HEK293T (cell line): ENCODE measurements around the gene CPTP.

ENCODE experiments used
- CTCF ChIA-PET: fragments of 350-600 bp; formaldehyde crosslinking; extraction: SDS; loops from one replicate; lab custom pipeline; 2021; ENCODE audit warnings: antibody characterized with exemption, inconsistent platforms; lab: Yijun Ruan, JAX
- POLR2A ChIA-PET: fragments of 350-600 bp; formaldehyde crosslinking; extraction: SDS; loops from one replicate; lab custom pipeline; 2020; ENCODE audit warnings: antibody characterized with exemption, inconsistent platforms; lab: Yijun Ruan, JAX
- DNase-seq: peaks from one replicate; pipeline ENCODE4 v3.0.0; 2012; ENCODE audit warnings: mixed read lengths; ENCODE audit errors: extremely low spot score
- ARNT ChIP-seq: fragments of 450-650 bp; IDR thresholded peaks from 2 replicates; pipeline ENCODE4 v1.6.1; 2017; ENCODE audit warnings: mild to moderate bottlenecking
- BHLHE40 ChIP-seq: fragments of 450-650 bp; IDR thresholded peaks from 2 replicates; pipeline ENCODE4 v1.6.1; 2016; ENCODE audit warnings: mild to moderate bottlenecking, moderate library complexity, borderline replicate concordance
- CTBP1 ChIP-seq: fragments of 450-650 bp; IDR thresholded peaks from 2 replicates; pipeline ENCODE4 v1.6.1; 2016; ENCODE audit warnings: borderline replicate concordance
- ELF4 ChIP-seq: fragments of 450-650 bp; IDR thresholded peaks from 2 replicates; pipeline ENCODE4 v1.6.1; 2017; ENCODE audit warnings: antibody characterized with exemption
- FOXA1 ChIP-seq: fragments of 450-650 bp; IDR thresholded peaks from 2 replicates; pipeline ENCODE4 v1.6.1; 2016; ENCODE audit warnings: mild to moderate bottlenecking
- FOXK2 ChIP-seq: fragments of 450-650 bp; IDR thresholded peaks from 2 replicates; pipeline ENCODE4 v1.6.1; 2016; ENCODE audit warnings: mild to moderate bottlenecking
- FOXM1 ChIP-seq: fragments of 450-650 bp; IDR thresholded peaks from 2 replicates; pipeline ENCODE4 v1.6.1; 2017; ENCODE audit warnings: mild to moderate bottlenecking, borderline replicate concordance
- HDGF ChIP-seq: fragments of 450-650 bp; IDR thresholded peaks from 2 replicates; pipeline ENCODE4 v1.6.1; 2017; ENCODE audit warnings: antibody characterized with exemption, borderline replicate concordance
- L3MBTL2 ChIP-seq: fragments of 450-650 bp; conservative IDR thresholded peaks from 2 replicates; pipeline ENCODE4 v1.6.1; 2016; ENCODE audit warnings: mild to moderate bottlenecking
- LEF1 ChIP-seq: fragments of 450-650 bp; IDR thresholded peaks from 2 replicates; pipeline ENCODE4 v1.6.1; 2017; ENCODE audit warnings: mild to moderate bottlenecking, borderline replicate concordance
- NFRKB ChIP-seq: fragments of 450-650 bp; IDR thresholded peaks from 2 replicates; pipeline ENCODE4 v1.6.1; 2016; ENCODE audit warnings: mild to moderate bottlenecking, moderate library complexity
- SP1 ChIP-seq: fragments of 450-650 bp; IDR thresholded peaks from 2 replicates; pipeline ENCODE4 v1.6.1; 2017
- SUZ12 ChIP-seq: fragments of 450-650 bp; IDR thresholded peaks from 2 replicates; pipeline ENCODE4 v1.6.1; 2016; ENCODE audit warnings: mild to moderate bottlenecking
- TARDBP ChIP-seq: fragments of 450-650 bp; IDR thresholded peaks from 2 replicates; pipeline ENCODE4 v1.6.1; 2016
- ZNF384 ChIP-seq: fragments of 450-650 bp; IDR thresholded peaks from 2 replicates; pipeline ENCODE4 v1.6.1; 2016
- TF ChIP-seq, protein P1 (sequence below): fragments of 450-650 bp; IDR thresholded peaks from 2 replicates; pipeline ENCODE4 v1.6.1; 2016

CPTP gene

DNA sequence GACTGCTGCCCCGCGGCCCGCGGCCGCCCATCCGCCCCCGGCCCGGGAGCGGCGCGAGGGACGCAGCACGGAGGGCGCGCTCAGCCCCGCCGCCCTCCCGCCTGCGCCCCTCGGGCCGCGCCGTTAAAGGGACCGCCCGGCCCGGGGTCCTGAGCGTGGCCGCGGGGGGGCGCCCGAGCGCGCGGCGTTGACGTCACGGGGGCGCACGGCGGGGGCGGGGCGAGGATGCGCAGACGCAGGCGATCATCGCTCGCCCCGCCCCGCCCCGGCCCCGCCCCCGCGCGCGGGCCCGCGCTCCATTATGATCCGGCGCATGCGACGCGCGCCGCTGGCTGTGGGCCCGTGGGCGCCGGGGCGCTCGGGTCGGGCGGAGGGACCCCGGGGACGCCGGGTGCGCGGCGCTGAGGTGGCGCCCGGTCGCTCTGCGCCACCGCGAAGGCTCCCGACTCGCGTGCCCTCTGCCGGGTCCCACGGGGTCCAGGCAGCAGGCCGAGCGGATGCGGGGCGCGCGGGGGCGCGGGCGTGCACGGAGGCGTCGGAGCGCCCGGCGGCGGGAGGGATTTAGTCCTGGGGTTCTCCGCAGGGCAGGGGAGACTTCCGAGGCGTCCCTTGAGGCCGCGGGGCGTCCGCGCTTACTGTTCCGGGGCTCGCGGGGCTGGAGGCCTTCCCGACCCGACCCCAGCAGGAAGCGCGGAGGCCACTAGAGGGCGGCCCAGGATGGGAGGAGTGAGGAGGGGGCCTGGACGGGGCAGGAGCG, 24.8 kb downstream of the CPTP start, which contains the start of gene DVL1:
DVL1 (minus strand) TSS at position 163 of the 757 bp plus-strand sequence. CDS start 353 bp downstream, outside the sequence.
- POLR2A ChIA-PET, result interaction anchor here (1.4 kb wide), 1 partner anchor 51 kb away, joined by 3 read pairs; no protein-coding TSS in a partner anchor
- TF ChIP-seq LEF1 (no peak), SP1 (no peak), NFRKB (no peak), TARDBP (no peak), SUZ12 (no peak), ELF4 (no peak), ARNT (no peak), FOXK2 (no peak), ZNF384 (no peak), BHLHE40 (no peak), FOXA1 (no peak)
- TF ChIP-seq, protein P1, sequence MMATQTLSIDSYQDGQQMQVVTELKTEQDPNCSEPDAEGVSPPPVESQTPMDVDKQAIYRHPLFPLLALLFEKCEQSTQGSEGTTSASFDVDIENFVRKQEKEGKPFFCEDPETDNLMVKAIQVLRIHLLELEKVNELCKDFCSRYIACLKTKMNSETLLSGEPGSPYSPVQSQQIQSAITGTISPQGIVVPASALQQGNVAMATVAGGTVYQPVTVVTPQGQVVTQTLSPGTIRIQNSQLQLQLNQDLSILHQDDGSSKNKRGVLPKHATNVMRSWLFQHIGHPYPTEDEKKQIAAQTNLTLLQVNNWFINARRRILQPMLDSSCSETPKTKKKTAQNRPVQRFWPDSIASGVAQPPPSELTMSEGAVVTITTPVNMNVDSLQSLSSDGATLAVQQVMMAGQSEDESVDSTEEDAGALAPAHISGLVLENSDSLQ, result no peak
- CTCF ChIA-PET, result no interaction called here
- peak; percentile 88 for DNase-seq

GRCh38 chr1:1351511-1352427, 27.2 kb downstream of the CPTP start:
- DNase-seq, result no peak
- TF ChIP-seq TARDBP (no peak), ARNT (no peak), CTBP1 (no peak), L3MBTL2 (no peak), NFRKB (no peak), FOXA1 (no peak), FOXK2 (no peak), SP1 (no peak), ZNF384 (no peak), FOXM1 (no peak), ELF4 (no peak), BHLHE40 (no peak), SUZ12 (no peak), LEF1 (no peak), HDGF (no peak)
- TF ChIP-seq, protein P1, result no peak
- ChIA-PET POLR2A (interaction anchor here (3.0 to 3.3 kb wide), 2 partner anchors 19 to 23 kb away, joined by 17 to 28 read pairs; partner anchors contain the start of gene AURKAIP1), CTCF (no interaction called here)

- no peak for DNase-seq
- POLR2A ChIA-PET, result interaction anchor here (3.0 to 3.3 kb wide), 2 partner anchors 18 to 22 kb away, joined by 17 to 28 read pairs; partner anchors contain the start of gene AURKAIP1
- TF ChIP-seq NFRKB (no peak), FOXA1 (no peak), ELF4 (no peak), HDGF (no peak), FOXM1 (no peak), FOXK2 (no peak)
- CTCF ChIA-PET, result no interaction called here
Observed at GRCh38 chr1:1352786-1353388, 28.3 kb downstream of the CPTP start.

DNA sequence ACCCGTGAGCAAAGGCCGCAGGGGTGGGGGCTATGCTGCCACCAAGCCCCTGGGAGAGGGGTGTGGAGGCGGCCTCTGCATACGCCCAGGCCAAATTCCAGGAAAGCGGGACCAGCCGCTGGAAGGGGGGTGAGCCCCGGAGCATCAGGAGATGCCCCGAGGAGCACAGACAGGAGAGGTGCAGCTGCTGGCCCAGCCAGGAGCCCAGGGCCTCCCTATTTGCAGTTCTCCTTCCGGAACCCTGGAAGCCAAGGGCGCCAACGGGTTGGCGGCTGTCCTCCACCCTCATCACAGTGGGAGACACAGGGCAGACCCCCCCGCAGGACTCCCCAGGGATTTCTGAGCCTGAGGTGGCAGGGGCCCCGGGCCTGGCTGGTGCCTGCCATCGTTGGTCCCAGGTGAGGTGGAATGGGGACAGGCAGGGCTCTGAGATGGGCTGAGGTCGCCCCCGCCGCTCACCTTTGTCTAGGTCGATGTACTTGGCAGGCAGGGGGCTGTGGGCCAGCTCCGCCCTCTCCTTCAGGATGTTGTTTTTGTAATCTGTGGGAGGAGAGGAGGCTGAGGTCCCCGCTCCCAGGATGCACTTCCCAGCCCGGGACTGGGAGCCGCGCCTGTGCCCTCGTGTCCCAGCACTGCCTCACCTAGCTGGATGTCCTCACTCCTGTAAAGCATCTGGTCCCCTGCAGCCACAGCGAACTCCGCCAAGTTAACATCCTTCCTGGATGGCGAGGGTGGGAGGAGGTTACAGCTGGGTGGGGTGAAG, 29.0 kb downstream of the CPTP start:
- no peak for DNase-seq
- ChIA-PET CTCF (interaction anchor here (1.1 kb wide), 1 partner anchor 18 kb away, joined by 3 read pairs; no protein-coding TSS in a partner anchor), POLR2A (interaction anchor here (1.1 to 3.3 kb wide), 3 partner anchors 17 to 54 kb away, joined by 3 to 28 read pairs (median 17); partner anchors contain the start of genes AURKAIP1 and MRPL20)

More for the DNA sequence above, 29.0 kb downstream of the CPTP start:
- TF ChIP-seq FOXM1 (no peak), L3MBTL2 (peak; percentile 23; the same call in 1 of the 2 replicates), FOXA1 (no peak)
